Esophagus muscularis mucosa (tissue), 4 donors: ENCODE data around the gene CCDC83. TPM values are rescaled to one million over a fixed set of nuclear protein-coding genes. Genes with fewer than 3 reads are reported as not detected.

ENCODE experiments used
- DNase-seq: peaks from one replicate; pipeline ENCODE4 v3.0.0-alpha.2; 2017; ENCODE audit errors: extremely low spot score
- H3K27ac ChIP-seq, 4 donors: fragments of 200-600 bp; sonication (generic); replicated peaks in 1 of 4; 1 replicate in 3 of 4; 2 replicates in 1 of 4; pipeline ENCODE4 v1.5.1; 2016 to 2019; ENCODE audit warnings: mild to moderate bottlenecking in 1 of 4
- H3K27me3 ChIP-seq, 4 donors: fragments of 200-600 bp; sonication (generic); one replicate each; pipeline versions ENCODE4 v1.5.1 to v1.6.0; 2016 to 2019
- H3K36me3 ChIP-seq, 4 donors: fragments of 200-600 bp; sonication (generic); one replicate each; pipeline ENCODE4 v1.5.1; 2016 to 2019
- H3K4me1 ChIP-seq, 4 donors: fragments of 200-600 bp; sonication (generic); one replicate each; pipeline ENCODE4 v1.5.1; 2016 to 2019
- H3K4me3 ChIP-seq, 4 donors: fragments of 200-600 bp; sonication (generic); 1 replicate in 2 of 4; 2 replicates in 2 of 4; pipeline ENCODE4 v1.5.1; 2016 to 2019; ENCODE audit warnings: mild to moderate bottlenecking in 4 of 4, moderate library complexity in 1 of 4
- H3K9me3 ChIP-seq, 4 donors: fragments of 200-600 bp; sonication (generic); 1 replicate in 3 of 4; 2 replicates in 1 of 4; pipeline ENCODE4 v1.5.1; 2016 to 2019
- EP300 ChIP-seq: sonication (generic); formaldehyde crosslinking; IDR thresholded peaks from one replicate; pipeline ENCODE4 v1.6.1; 2017; ENCODE audit warnings: antibody characterized with exemption
- POLR2A ChIP-seq: fragments of 450-650 bp; IDR thresholded peaks from one replicate; pipeline ENCODE4 v1.6.1; 2017; ENCODE audit warnings: antibody characterized with exemption, moderate library complexity, mild to moderate bottlenecking, low read depth
- POLR2AphosphoS5 ChIP-seq, 2 donors: sonication (generic); formaldehyde crosslinking; IDR thresholded peaks; one replicate each; pipeline ENCODE4 v1.6.1; 2017; ENCODE audit warnings: antibody characterized with exemption in 2 of 2
- WGBS: methylation state at CpG from one replicate; pipeline ENCODE4 v1.1.5; 2018; 5-methylcytosine and 5-hydroxymethylcytosine counted together
- intact Hi-C: fragments of 100-400 bp; cut with DNase I; formaldehyde crosslinking; loops from one replicate; pipeline ENCODE4 v1.15.1; 2023
- total RNA-seq, 4 donors: library from RNA; depleted of rRNA; stranded (reverse); fragments of >200 nt; gene quantifications; one replicate each; pipeline versions ENCODE4 v1.1.0 to v1.2.1, GENCODE V29; 2016
- TF ChIP-seq, protein P1 (sequence below), 3 experiments: fragments of 200-600 bp in 2 of 3; fragments of 450-650 bp in 1 of 3; sonication (generic) in 2 of 3; IDR thresholded peaks; one replicate each; pipeline ENCODE4 v1.5.1; 2017 to 2019; ENCODE audit warnings: antibody characterized with exemption in 3 of 3, mild to moderate bottlenecking in 2 of 3, moderate library complexity in 1 of 3

Gene CCDC83
- total RNA-seq, 4 donors from 2014 or later, result not detected

DNA sequence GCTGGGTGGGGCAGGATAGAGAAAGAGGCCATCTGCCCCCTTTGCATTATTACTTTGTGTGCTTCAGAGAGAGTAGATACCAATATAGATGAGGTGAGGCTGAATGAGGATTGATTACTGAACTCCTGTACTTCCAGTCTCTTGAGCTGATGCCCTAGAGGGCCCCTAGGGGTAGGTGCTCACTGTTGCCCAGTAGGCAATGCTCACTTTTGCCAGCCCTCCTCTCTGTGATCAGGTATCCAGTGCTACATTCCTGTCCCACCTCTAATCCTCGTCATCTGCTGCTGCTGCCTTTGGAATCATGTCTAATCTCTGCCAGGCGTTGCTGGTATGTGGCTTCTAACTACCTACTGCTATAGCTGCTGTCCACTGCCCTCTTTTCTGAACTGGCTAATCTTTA is 57.2 kb downstream of the CCDC83 start:
- 94% methylated on average over 2 of the region's 2 CpGs for WGBS
- Histone ChIP-seq H3K36me3 (no peaks in the 10 kb centered on the region), H3K27me3 (no peaks in the 10 kb centered on the region), H3K4me1 (no peaks in the 10 kb centered on the region), H3K4me3 (no peak overlapping the region), H3K9me3 (peaks cover 0 to 8% (median 6%) of the 10 kb centered on the region in 4 donors), H3K27ac (no peak overlapping the region)
- intact Hi-C loops, result no loop called here
- DNase-seq, result no peak
- TF ChIP-seq POLR2AphosphoS5 (IDR thresholded peaks at IDR 0.05) (no peak), POLR2A (no peak), EP300 (no peak)
- TF ChIP-seq, protein P1, sequence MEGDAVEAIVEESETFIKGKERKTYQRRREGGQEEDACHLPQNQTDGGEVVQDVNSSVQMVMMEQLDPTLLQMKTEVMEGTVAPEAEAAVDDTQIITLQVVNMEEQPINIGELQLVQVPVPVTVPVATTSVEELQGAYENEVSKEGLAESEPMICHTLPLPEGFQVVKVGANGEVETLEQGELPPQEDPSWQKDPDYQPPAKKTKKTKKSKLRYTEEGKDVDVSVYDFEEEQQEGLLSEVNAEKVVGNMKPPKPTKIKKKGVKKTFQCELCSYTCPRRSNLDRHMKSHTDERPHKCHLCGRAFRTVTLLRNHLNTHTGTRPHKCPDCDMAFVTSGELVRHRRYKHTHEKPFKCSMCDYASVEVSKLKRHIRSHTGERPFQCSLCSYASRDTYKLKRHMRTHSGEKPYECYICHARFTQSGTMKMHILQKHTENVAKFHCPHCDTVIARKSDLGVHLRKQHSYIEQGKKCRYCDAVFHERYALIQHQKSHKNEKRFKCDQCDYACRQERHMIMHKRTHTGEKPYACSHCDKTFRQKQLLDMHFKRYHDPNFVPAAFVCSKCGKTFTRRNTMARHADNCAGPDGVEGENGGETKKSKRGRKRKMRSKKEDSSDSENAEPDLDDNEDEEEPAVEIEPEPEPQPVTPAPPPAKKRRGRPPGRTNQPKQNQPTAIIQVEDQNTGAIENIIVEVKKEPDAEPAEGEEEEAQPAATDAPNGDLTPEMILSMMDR (IDR thresholded peaks at IDR 0.05), result no peak

DNA sequence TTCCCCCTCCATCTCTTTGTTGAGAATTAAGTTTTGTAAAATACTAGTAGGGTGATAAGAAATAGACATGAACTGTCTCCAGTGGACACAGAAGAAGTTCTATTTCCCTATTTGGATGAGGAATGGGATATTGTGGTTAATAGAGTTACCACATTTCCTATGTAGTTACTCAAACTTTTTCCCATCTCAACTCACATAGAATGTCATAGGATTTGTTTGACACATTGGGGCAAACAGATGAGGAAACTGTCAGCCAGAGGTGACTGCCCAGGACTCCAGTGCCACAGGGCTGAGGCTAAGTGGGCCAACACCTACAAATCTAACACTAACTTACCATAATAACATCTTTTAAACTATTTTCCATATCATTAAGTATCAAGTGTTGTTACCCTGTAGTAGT is 58.3 kb downstream of the CCDC83 start:
- TF ChIP-seq EP300 (no peak), POLR2AphosphoS5 (IDR thresholded peaks at IDR 0.05) (no peak), POLR2A (no peak)

DNA sequence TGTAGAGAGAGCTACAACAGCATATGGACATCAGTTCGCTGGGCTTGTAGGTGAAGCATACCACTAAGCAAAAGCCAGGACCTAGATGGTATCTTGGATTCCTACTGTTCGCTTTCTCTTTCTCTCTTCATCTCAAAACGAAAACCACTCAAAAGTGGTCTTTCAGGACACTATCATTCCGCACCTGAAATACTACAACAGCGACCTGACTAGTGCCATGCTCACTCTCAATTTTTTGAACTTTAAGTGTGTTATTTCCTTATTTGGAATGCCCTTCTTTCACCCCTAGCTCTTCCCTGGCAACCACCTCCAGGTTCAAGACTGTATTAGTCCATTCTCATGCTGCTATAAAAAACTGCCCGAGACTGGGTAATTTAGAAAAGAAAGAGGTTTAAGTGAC is 59.2 kb downstream of the CCDC83 start:
- no peak for TF ChIP-seq EP300
- TF ChIP-seq POLR2AphosphoS5 (IDR thresholded peaks at IDR 0.05), result no peak
- TF ChIP-seq, protein P1 (IDR thresholded peaks at IDR 0.05), result no peak
- TF ChIP-seq POLR2A, result no peak
- H3K9me3 ChIP-seq, result peaks cover 0 to 8% (median 6%) of the 10 kb centered on the region in 4 donors
- WGBS, result 88% methylated on average over 6 of the region's 6 CpGs
- H3K36me3 ChIP-seq, result no peaks in the 10 kb centered on the region
- no peak overlapping the region for H3K4me3 ChIP-seq
- H3K4me1 ChIP-seq, result no peaks in the 10 kb centered on the region
- H3K27me3 ChIP-seq, result no peaks in the 10 kb centered on the region
- intact Hi-C loops, result no loop called here
- DNase-seq, result no peak
- no peak overlapping the region for H3K27ac ChIP-seq

More for the DNA sequence above, 58.3 kb downstream of the CCDC83 start:
- no peaks in the 10 kb centered on the region for H3K4me1 ChIP-seq
- no peak overlapping the region for H3K4me3 ChIP-seq
- intact Hi-C loops, result no loop called here
- H3K27me3 ChIP-seq, result no peaks in the 10 kb centered on the region
- DNase-seq, result no peak
- H3K36me3 ChIP-seq, result no peaks in the 10 kb centered on the region
- H3K9me3 ChIP-seq, result peaks cover 0 to 8% (median 6%) of the 10 kb centered on the region in 4 donors
- H3K27ac ChIP-seq, result no peak overlapping the region

DNA sequence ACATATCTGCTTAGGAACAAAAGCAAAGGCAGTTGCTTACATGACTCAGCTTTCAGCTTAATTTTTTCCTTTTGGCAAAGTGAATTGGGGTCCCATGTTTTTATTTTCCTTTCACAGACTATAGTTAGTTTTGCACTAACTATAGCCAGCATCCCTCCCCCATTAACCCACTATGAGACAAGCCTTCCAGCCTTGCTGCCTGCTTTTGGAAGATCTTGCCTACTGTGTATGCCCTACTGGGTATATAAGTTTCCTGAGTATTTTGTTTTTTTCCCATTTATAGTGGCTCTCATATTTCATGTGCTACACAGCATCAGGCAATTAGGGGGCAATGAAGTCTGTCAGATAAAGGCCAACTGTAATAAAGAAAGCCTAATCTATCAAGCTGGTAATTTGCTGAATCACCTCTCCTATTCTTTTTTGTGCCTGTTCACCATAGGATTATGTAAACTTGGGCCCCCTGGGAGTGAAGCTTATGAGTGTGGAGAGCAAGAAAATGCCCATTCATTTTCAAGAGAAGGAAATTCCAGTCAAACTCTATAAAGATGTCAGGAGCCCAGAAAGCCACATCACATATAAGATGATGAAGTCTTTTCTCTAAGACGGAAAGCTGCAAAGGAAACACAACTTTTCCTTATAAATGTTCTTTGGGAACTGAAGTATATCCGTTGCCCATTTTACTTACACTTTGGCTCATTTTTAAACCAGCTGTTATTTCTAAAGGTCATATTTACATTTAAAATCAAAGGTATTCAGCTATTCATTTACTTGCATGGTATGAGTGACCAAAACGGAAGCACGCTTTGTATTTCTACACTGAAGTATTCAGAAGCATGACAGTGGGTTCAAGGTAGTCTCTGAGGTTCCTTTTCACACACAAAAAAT is 64.0 kb downstream of the CCDC83 start:
- Histone ChIP-seq H3K9me3 (peaks cover 0 to 8% (median 6%) of the 10 kb centered on the region in 4 donors), H3K4me3 (no peak overlapping the region), H3K27me3 (peaks cover 0 to 5% (median 0%) of the 10 kb centered on the region in 4 donors), H3K36me3 (no peaks in the 10 kb centered on the region), H3K27ac (no peak overlapping the region), H3K4me1 (no peaks in the 10 kb centered on the region)
- TF ChIP-seq POLR2AphosphoS5 (IDR thresholded peaks at IDR 0.05) (no peak), POLR2A (no peak)
- 74% methylated on average over 4 of the region's 4 CpGs for WGBS
- intact Hi-C loops, result no loop called here
- no peak for DNase-seq

DNA sequence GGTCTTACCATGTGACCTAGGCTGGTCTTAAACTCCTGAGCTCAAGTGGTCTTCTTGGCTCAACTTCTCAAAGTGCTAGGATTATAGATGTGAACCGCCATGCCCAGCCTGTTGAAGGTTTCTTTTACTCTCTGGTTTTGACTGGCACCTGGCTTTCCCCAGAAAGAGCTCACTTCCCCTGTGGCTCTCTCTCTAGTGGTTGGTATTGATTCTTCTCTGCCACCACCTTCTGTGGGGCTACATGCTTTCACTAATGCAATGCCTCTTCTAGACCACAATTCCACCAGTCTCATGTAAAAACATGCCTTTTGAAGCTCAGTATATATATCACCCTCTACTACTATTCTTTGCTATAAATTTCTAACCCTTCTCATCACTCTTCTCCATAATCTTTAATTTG is 67.2 kb downstream of the CCDC83 start:
- H3K27ac ChIP-seq, result no peak overlapping the region
- no peaks in the 10 kb centered on the region for H3K4me1 ChIP-seq
- H3K36me3 ChIP-seq, result no peaks in the 10 kb centered on the region
- H3K9me3 ChIP-seq, result no peaks in the 10 kb centered on the region
- H3K4me3 ChIP-seq, result no peak overlapping the region
- TF ChIP-seq POLR2AphosphoS5 (IDR thresholded peaks at IDR 0.05) (no peak), POLR2A (no peak), EP300 (no peak)
- TF ChIP-seq, protein P1 (IDR thresholded peaks at IDR 0.05), result no peak
- H3K27me3 ChIP-seq, result peaks cover 0 to 5% (median 0%) of the 10 kb centered on the region in 4 donors
- intact Hi-C loops, result no loop called here
- 81% methylated on average over 1 of the region's 1 CpG for WGBS
- no peak for DNase-seq
